Measurements from ENCODE around the gene ZNF319. TPM values are rescaled to one million over a fixed set of nuclear protein-coding genes. Genes with fewer than 3 reads are reported as not detected.

ZNF319 gene
- total and polyA plus RNA-seq, 2 of the 13 experiments (the other 11 are each of a cell fraction or from before 2014, with no cell fraction given), result 2.4 to 3.6 TPM

GRCh38 chr16:58040496-58040846 is 40.0 kb upstream of the ZNF319 start (continued):
- TF ChIP-seq CSRNP2 (CRISPR knock-in tag; conservative IDR thresholded peaks at IDR 0.05; ENCODE audit: low read depth) (no peak), SATB2 (CRISPR knock-in tag; IDR thresholded peaks at IDR 0.05) (no peak), SP140L (CRISPR knock-in tag; IDR thresholded peaks at IDR 0.05; ENCODE audit: borderline replicate concordance) (no peak), ZNF160 (CRISPR knock-in tag; IDR thresholded peaks at IDR 0.05) (no peak), KLF6 (CRISPR knock-in tag; IDR thresholded peaks at IDR 0.05) (no peak)

- Histone ChIP-seq H3K27me3 (ENCODE audit: control insufficient read depth in 1 of 2, insufficient read depth in 2 of 2, low read length in 2 of 2) (no peaks in the 10 kb centered on the region), H3K79me2 (ENCODE audit: insufficient read depth, low read length) (no peaks in the 10 kb centered on the region), H3K4me1 (ENCODE audit: insufficient read depth, low read length) (no peaks in the 10 kb centered on the region), H3K9ac (ENCODE audit: insufficient read depth, low read depth, low read length) (no peak overlapping the region), H4K20me1 (ENCODE audit: insufficient read depth, low read length) (no peaks in the 10 kb centered on the region; the same call in 1 of the 2 replicates), H3K27ac (ENCODE audit: extremely low read length, insufficient read depth, low read length) (no peak overlapping the region), H2AFZ (ENCODE audit: low read length) (no peak overlapping the region), H3K36me3 (replicated peaks in 1 of 2; ENCODE audit: control insufficient read depth in 1 of 2, insufficient read depth in 2 of 2, low read length in 2 of 2) (peaks cover 49 to 70% of the 10 kb centered on the region in 2 experiments), H3K9me3 (ENCODE audit: low read length) (no peaks in the 10 kb centered on the region), H3K4me3 (replicated peaks in 1 of 3; ENCODE audit: insufficient read depth in 1 of 3, low read depth in 2 of 3, low read length in 3 of 3) (no peak overlapping the region), H3K4me2 (ENCODE audit: low read depth, low read length) (no peak overlapping the region)
- DNase-seq (ENCODE audit: low spot score) (no peak), ATAC-seq (no peak), FAIRE-seq (no peak)
- TF ChIP-seq GLMP (CRISPR knock-in tag; IDR thresholded peaks at IDR 0.05; ENCODE audit: borderline replicate concordance) (no peak), ZNF629 (CRISPR knock-in tag; conservative IDR thresholded peaks at IDR 0.05) (peak; percentile 70)
- intact Hi-C loops (cut with micrococcal nuclease; ENCODE audit: unreplicated experiment), result no loop called here
- 97% methylated on average over 25 of the region's 26 CpGs for WGBS (ENCODE audit: low lambda C conversion rate)
- in situ Hi-C loops (cut with HindIII; ENCODE audit: extremely low pct_ligation_motif_present, low pct_unique_long_range_greater_than_20kb), result no loop called here
- CTCF ChIA-PET (ENCODE audit: low intra/inter-chr PET ratio, low total read pairs), result no interaction called here
- POLR2A ChIA-PET, result no interaction called here
- no TSS peak for BruUV-seq (replicated peaks)
Observed at GRCh38 chr16:58039829-58040495, 39.5 kb upstream of the ZNF319 start.
